Measurements from ENCODE around the gene TMEM54.

Gene TMEM54

GRCh38 chr1:32893198-32894018, 7.8 kb downstream of the TMEM54 start:
- DNase-seq = no peak

GRCh38 chr1:32892368-32893197, 8.6 kb downstream of the TMEM54 start:
- no peak for DNase-seq

GRCh38 chr1:32891630-32892029, 9.6 kb downstream of the TMEM54 start:
- no peak for DNase-seq

GRCh38 chr1:32891241-32891570, 10.0 kb downstream of the TMEM54 start:
- no peak for DNase-seq

GRCh38 chr1:32890516-32891240, 10.5 kb downstream of the TMEM54 start:
- DNase-seq = no peak

GRCh38 chr1:32889731-32890278, 11.4 kb downstream of the TMEM54 start:
- no peak for DNase-seq

- no peak for DNase-seq
Observed at GRCh38 chr1:32888677-32889420, 12.3 kb downstream of the TMEM54 start.

- no peak for DNase-seq
Observed at GRCh38 chr1:32888134-32888533, 13.1 kb downstream of the TMEM54 start.

GRCh38 chr1:32887623-32888022, 13.6 kb downstream of the TMEM54 start:
- no peak for DNase-seq

GRCh38 chr1:32886828-32887414, 14.3 kb downstream of the TMEM54 start:
- no peak for DNase-seq

- no peak for DNase-seq
Observed at GRCh38 chr1:32886004-32886827, 15.0 kb downstream of the TMEM54 start, which contains the start of gene HPCA. HPCA (plus strand) TSS chr1:32886491; CDS start chr1:32888899, 2,408 bp downstream.

- no peak for DNase-seq
Observed at GRCh38 chr1:32885676-32886003, 15.5 kb downstream of the TMEM54 start.

- DNase-seq = no peak
Observed at GRCh38 chr1:32884726-32885125, 16.5 kb downstream of the TMEM54 start.

- DNase-seq = no peak
Observed at GRCh38 chr1:32884032-32884372, 17.2 kb downstream of the TMEM54 start.

GRCh38 chr1:32883338-32884031, 17.7 kb downstream of the TMEM54 start:
- DNase-seq = no peak

GRCh38 chr1:32881871-32882850, 19.0 kb downstream of the TMEM54 start:
- peak in 1 of 2 experiments; percentile 80 for DNase-seq

- no peak for DNase-seq
Observed at GRCh38 chr1:32881291-32881690, 19.9 kb downstream of the TMEM54 start.

GRCh38 chr1:32878637-32879041, 22.6 kb downstream of the TMEM54 start:
- no peak for DNase-seq

GRCh38 chr1:32878183-32878582, 23.0 kb downstream of the TMEM54 start:
- DNase-seq = peak; percentile 68 to 78

Data from cerebellar nuclear complex (tissue), 1 donor.